ENCODE results near the gene ADGRE1.
"Not testable (repeated sequence)": the region's sequence is repeated elsewhere in the genome, so short reads cannot be mapped to it uniquely, and the experiment has no call there.

The ADGRE1 gene

GRCh38 chr19:6866741-6867151, 20.6 kb upstream of the ADGRE1 start:
- Histone ChIP-seq H3K9ac (ENCODE audit: low read length) (no peak overlapping the region), H3K79me2 (ENCODE audit: insufficient read depth, low read length) (no peaks in the 10 kb centered on the region), H3F3A (ENCODE audit: insufficient read depth) (0 out of 2 replicates have a peak, but pooled peaks cover 2% of the 10 kb centered on the region), H4K20me1 (ENCODE audit: low read depth, low read length) (no peaks in the 10 kb centered on the region), H3K27me3 (ENCODE audit: low read length) (no peaks in the 10 kb centered on the region), H3K36me3 (ENCODE audit: low read length) (no peaks in the 10 kb centered on the region), H3K4me2 (ENCODE audit: low read depth, low read length, poor library complexity, severe bottlenecking) (no peak overlapping the region), H3K9me3 (ENCODE audit: insufficient read depth, low read length) (no peaks in the 10 kb centered on the region), H3K27ac (ENCODE audit: low read depth, low read length) (no peak overlapping the region), H2AFZ (ENCODE audit: low read depth, low read length, severe bottlenecking) (no peak overlapping the region), H3K9me2 (replicated peaks; ENCODE audit: insufficient read depth, low read length) (no peaks in the 10 kb centered on the region), H3K4me3 (ENCODE audit: insufficient read depth, low read length, poor library complexity, severe bottlenecking) (no peak overlapping the region)
- TF ChIP-seq EZH2phosphoT487 (conservative IDR thresholded peaks at IDR 0.05; ENCODE audit: low read length), result no peak
- no peak for TF ChIP-seq CTCF (IDR thresholded peaks at IDR 0.05; ENCODE audit: insufficient read depth, low read length, poor library complexity, severe bottlenecking)

GRCh38 chr19:6868351-6868750, 19.0 kb upstream of the ADGRE1 start:
- no peak for TF ChIP-seq EZH2phosphoT487 (conservative IDR thresholded peaks at IDR 0.05; ENCODE audit: low read length)
- H3K9me2 ChIP-seq (replicated peaks; ENCODE audit: insufficient read depth, low read length), result no peaks in the 10 kb centered on the region
- H3K4me2 ChIP-seq (ENCODE audit: low read depth, low read length, poor library complexity, severe bottlenecking), result no peak overlapping the region
- no peak overlapping the region for H3K27ac ChIP-seq (ENCODE audit: low read depth, low read length)
- no peak overlapping the region for H3K9ac ChIP-seq (ENCODE audit: low read length)
- H3K27me3 ChIP-seq (ENCODE audit: low read length), result no peaks in the 10 kb centered on the region
- H4K20me1 ChIP-seq (ENCODE audit: low read depth, low read length), result no peaks in the 10 kb centered on the region
- H3K79me2 ChIP-seq (ENCODE audit: insufficient read depth, low read length), result no peaks in the 10 kb centered on the region
- no peak overlapping the region for H3K4me3 ChIP-seq (ENCODE audit: insufficient read depth, low read length, poor library complexity, severe bottlenecking)
- no peak overlapping the region for H2AFZ ChIP-seq (ENCODE audit: low read depth, low read length, severe bottlenecking)
- H3F3A ChIP-seq (ENCODE audit: insufficient read depth), result no peaks in the 10 kb centered on the region
- no peaks in the 10 kb centered on the region for H3K36me3 ChIP-seq (ENCODE audit: low read length)
- no peaks in the 10 kb centered on the region for H3K9me3 ChIP-seq (ENCODE audit: insufficient read depth, low read length)

- not testable (repeated sequence) for H3K4me2 ChIP-seq (ENCODE audit: low read depth, low read length, poor library complexity, severe bottlenecking); H2AFZ ChIP-seq (ENCODE audit: low read depth, low read length, severe bottlenecking); H3K27me3 ChIP-seq (ENCODE audit: low read length); H3K36me3 ChIP-seq (ENCODE audit: low read length); H3K27ac ChIP-seq (ENCODE audit: low read depth, low read length); H3K79me2 ChIP-seq (ENCODE audit: insufficient read depth, low read length); H3K9me2 ChIP-seq (replicated peaks; ENCODE audit: insufficient read depth, low read length); H3K4me3 ChIP-seq (ENCODE audit: insufficient read depth, low read length, poor library complexity, severe bottlenecking); H3F3A ChIP-seq (ENCODE audit: insufficient read depth); H4K20me1 ChIP-seq (ENCODE audit: low read depth, low read length); H3K9ac ChIP-seq (ENCODE audit: low read length); H3K9me3 ChIP-seq (ENCODE audit: insufficient read depth, low read length)
These were observed 18.1 kb upstream of the ADGRE1 start for GRCh38 chr19:6869151-6869882.

GRCh38 chr19:6873708-6874431, 13.5 kb upstream of the ADGRE1 start:
- no peaks in the 10 kb centered on the region for H3K27me3 ChIP-seq (ENCODE audit: low read length)
- no peak overlapping the region for H2AFZ ChIP-seq (ENCODE audit: low read depth, low read length, severe bottlenecking)
- H3K79me2 ChIP-seq (ENCODE audit: insufficient read depth, low read length), result no peaks in the 10 kb centered on the region
- H3K9me3 ChIP-seq (ENCODE audit: insufficient read depth, low read length), result no peaks in the 10 kb centered on the region
- no peaks in the 10 kb centered on the region for H3F3A ChIP-seq (ENCODE audit: insufficient read depth)
- H3K4me2 ChIP-seq (ENCODE audit: low read depth, low read length, poor library complexity, severe bottlenecking), result no peak overlapping the region
- H3K4me3 ChIP-seq (ENCODE audit: insufficient read depth, low read length, poor library complexity, severe bottlenecking), result no peak overlapping the region
- no peaks in the 10 kb centered on the region for H4K20me1 ChIP-seq (ENCODE audit: low read depth, low read length)
- no peaks in the 10 kb centered on the region for H3K9me2 ChIP-seq (replicated peaks; ENCODE audit: insufficient read depth, low read length)
- no peak overlapping the region for H3K27ac ChIP-seq (ENCODE audit: low read depth, low read length)
- TF ChIP-seq CTCF (IDR thresholded peaks at IDR 0.05; ENCODE audit: insufficient read depth, low read length, poor library complexity, severe bottlenecking), result no peak
- no peak for TF ChIP-seq EZH2phosphoT487 (conservative IDR thresholded peaks at IDR 0.05; ENCODE audit: low read length)
- no peaks in the 10 kb centered on the region for H3K36me3 ChIP-seq (ENCODE audit: low read length)
- H3K9ac ChIP-seq (ENCODE audit: low read length), result no peak overlapping the region
